ENCODE measurements around the gene PMVK.
A peak's percentile ranks its signal among the peaks of the same experiment; 100 is the strongest.
"Not testable (repeated sequence)": the region's sequence is repeated elsewhere in the genome, so short reads cannot be mapped to it uniquely, and the experiment has no call there.

PMVK gene

DNA sequence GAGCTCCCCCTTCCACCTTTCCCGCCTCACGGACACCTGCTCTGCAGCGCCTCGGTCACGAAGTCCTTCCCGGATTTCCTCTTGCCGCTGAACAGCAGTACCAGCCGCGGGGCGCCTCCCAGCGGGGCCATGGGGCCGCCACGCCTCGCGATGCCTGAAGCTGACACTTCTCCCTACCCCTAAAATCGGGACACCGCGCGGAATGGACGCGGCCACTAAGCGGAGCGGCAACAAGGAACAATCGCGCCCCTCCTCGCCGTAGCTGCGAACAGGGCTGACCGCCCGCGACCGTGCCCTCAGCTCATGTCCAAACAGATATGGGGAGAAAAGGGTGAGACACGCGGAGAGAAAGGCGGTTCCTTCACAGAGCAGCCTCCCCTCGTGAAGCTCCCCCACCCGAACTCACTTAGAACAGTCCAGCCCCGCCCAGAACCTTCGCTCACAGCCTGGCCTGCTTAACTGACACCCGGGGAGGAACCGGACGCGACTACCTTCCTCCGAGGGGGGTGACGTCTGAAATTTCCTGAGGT, at the start of gene PMVK:
TSS of gene PMVK (minus strand) at position 165 of the 530 bp plus-strand sequence. CDS start at position 131, 34 bp downstream.
- DNase-seq = peak; percentile 96

DNA sequence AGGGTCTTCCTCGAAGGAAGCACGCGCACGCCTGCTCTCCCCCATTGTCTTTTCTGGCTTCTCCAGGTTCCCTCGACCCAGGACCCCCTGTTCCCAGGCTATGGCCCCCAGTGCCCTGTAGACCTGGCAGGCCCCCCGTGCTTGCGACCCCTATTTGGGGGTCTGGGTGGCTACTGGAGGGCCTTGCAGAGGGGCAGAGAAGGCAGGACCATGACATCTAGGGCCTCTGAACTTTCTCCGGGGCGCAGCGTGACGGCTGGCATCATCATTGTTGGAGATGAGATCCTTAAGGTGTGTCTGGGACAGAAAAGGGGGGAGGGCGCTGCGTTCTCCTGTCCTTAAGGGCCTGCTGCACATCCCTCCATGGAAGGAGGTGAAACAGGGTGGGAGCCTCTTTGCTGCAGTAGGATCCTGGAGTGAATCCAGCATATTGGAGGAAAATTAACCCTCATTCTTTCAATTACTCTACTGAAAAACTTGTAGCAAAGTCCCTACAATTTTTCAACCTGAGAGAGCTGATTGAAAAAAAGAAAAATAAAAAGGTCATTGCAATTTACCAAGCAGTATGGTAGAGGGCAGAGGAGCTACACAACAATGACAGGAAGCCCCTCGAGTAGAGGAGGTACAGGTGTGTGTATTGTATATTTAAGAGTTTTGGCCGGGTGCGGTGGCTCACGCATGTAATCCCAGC, 47.4 kb upstream of the PMVK start:
- no peak for DNase-seq

GRCh38 chr1:154982897-154983648, 46.6 kb upstream of the PMVK start, which contains the start of gene FLAD1:
Gene FLAD1 (plus strand): TSS chr1:154983344. CDS start chr1:154983695, 351 bp downstream.
- DNase-seq = peak; percentile 97

DNA sequence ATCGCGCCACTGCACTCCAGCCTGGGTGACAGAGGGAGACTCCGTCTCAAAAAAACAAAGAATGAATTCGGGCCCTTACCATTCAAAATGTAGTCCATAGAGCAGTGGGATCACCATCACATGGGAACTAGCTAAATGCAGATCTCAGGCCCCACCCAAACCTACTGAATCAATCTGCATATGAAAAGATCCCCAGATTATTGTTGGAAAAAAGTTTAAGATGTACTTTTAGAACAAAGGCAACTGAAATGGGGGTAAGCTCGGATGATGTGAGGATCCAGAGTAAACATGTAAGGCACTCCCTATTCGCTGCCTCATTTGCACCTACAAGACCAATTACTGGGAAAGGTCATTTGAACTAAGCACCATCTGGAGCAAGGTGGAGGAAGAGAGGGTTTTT, 45.8 kb upstream of the PMVK start:
- DNase-seq = no peak

DNA sequence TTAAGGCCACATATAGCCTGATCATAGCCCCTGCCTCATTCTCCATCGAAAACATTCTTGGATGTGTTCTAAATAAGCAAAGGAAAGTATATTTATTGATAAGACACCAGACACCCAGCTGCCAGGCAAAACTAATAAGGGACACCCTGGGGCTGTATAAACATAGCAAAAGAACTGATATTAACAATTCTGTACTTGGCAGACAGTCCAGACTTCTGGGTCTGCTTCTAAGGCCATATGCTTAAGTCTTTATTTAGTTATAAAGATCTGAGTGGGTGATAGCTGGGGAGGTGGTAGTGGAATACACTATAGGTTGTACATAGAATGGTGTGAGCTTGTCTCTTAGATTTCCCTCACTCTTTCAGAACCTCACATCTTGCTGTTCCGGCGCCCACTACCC, 41.8 kb upstream of the PMVK start:
- no peak for DNase-seq

- not testable (repeated sequence) for DNase-seq
Measured at GRCh38 chr1:154977762-154978161, 41.2 kb upstream of the PMVK start.

GRCh38 chr1:154975409-154976059, 39.0 kb upstream of the PMVK start:
- peak; percentile 80 for DNase-seq

DNA sequence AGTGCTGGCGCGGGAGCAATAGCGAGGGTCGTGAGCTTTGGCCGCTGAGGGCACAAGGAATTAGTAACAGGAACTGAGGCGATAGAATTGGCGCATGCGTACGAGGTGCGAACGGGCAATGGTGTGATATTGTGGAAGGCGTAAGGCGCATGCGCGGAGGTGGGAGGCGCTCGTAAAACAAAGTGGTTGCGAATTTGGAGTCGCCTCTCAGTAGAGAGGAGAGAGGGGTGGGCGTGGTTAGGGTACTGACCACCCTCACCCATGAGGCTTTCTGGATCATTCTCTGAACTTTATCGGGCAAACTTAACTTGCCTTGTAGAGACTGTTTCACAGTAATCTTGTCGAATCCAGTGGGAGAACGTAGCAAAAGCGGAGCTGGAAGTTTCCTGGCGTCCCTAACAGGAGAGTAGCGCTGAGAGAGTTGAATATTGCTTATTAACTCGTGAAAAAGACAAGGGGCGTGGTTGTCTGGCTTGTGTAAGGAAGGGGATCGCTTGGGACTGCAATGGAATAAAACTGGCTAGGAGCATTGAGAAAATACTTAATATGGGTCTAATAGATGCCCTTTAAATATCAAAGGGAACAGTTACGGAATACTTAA, 38.4 kb upstream of the PMVK start:
- peak; percentile 96 for DNase-seq

GRCh38 chr1:154974102-154974807, 37.7 kb upstream of the PMVK start, which contains the start of gene CKS1B:
Gene CKS1B (plus strand): TSS chr1:154974681. CDS start chr1:154974746, 65 bp downstream.
- DNase-seq = peak; percentile 96

- DNase-seq = peak; percentile 97
Measured at GRCh38 chr1:154973344-154974101, 37.0 kb upstream of the PMVK start.

DNA sequence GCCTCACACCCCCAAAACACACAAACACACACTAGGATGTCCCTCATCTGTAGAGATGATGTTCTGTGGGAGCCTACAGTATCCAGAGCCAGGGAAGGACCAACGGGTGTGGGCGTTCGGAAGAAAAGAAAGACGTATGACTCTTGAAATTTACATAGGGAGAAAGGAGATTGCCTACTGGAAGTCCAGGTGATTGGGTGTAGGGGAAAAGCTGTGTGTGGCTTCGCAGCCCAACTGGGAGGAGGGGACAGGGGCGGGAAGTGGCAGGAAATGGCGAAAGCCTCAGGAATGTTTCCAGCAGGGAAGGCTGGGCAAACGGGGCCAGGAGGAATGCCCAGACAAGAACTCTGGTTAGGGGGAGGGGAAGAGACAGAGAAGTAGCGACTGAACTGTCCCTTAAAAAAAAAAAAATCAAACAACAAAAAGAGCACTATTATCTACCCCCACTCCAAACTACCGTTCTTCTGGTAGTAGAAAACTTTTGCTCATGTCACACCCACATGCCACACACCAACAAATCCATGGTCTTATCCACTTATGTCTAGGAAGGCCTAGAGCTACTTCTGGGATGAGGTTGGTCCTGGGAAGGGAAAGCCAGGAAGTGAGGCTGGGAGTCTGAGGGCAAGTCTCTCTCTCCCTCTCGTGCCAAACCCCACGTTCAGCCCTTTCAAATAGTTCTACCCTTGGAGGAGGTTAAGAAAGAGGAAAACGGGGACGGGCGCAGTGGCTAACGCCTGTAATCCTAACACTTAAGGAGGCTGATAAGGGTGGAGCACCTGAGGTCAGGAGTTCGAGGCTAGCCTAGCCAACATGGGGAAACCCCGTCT, 36.2 kb upstream of the PMVK start:
- no peak for DNase-seq

DNA sequence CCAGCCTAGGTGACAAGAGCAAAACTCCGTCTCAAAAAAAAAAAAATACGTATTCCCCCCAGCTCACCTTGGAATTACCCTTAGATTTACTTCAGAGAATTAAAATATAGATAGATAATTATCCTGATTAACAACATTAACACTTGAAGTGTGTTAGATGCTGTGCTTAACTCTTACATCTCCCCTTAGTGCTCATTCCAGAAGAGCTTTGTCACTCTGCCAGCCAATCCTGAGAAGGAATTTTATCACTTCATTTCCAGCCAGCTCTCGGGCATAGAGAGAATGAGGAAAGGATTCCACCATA, 35.6 kb upstream of the PMVK start:
- no peak for DNase-seq

GRCh38 chr1:154971341-154971998, 35.0 kb upstream of the PMVK start:
- no peak for DNase-seq

DNA sequence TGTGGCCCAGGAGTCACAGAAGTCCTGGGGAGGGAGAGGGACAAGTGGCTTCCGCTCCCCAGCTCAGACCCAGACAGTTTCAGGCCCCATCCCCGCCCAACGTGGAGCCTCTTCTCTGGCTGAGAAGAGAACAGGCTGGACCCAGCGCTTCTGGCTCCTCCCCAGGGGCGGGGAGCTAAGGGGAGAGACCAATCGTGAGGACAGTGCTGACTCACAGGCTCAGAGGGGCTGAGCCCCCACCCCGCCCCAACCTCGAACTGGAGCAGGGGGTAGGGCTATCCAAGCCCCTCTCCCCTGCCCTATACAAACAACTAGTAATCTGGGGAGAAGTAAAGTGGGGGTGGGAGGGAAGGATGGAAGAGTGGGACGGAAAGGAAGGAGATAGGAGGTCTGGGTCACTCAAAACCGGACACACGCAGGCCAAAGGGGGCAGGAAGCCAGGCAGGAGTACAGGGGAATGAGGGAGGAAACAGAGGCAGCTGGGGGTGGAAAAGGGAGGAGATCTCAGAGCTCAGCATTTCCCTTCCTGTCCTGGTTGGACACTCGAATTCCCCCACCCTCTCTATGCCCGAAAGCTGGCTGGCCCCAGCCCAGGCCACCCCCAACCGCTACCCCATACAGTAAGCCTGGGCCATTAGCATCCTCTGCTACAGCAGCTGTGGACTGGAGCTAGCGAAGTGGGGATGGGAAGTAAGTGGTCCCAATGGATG, 34.3 kb upstream of the PMVK start, which contains the start of gene SHC1:
TSS of gene SHC1 (minus strand) at position 117 of the 710 bp plus-strand sequence. CDS start 221 bp downstream, outside the sequence.
- DNase-seq = peak; percentile 72

DNA sequence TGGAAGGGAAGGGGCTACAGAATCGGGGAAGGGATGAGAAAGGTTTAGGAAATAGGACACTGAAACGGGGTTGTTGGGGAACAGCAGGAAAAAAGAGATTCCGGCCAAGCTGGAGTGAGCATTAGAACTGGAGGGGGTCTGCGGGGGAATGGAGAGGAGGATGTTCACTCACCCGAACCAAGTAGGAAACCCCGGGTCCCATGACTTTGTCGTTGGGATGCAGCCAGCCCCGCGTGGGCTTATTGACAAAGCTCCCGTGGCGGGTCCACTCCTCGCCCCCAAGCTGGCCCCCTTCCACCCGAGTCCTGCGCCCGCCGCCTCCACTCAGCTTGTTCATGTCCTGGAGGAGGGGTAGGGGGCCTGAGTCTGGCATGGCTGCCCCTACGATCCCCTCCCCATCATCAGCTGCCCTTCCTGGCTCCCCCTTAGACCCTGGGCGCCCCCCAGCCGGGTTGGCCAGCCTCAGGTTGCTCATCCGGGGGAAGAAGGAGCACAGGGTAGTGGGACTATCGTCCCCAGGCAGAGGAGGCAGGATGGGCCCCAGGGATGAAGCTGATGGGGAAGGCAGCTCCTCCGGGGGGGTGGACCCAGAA, 33.4 kb upstream of the PMVK start:
- DNase-seq = no peak

- DNase-seq = no peak
Measured at GRCh38 chr1:154969246-154969645, 32.7 kb upstream of the PMVK start.

- no peak for DNase-seq
Measured at GRCh38 chr1:154968731-154969130, 32.2 kb upstream of the PMVK start.

DNA sequence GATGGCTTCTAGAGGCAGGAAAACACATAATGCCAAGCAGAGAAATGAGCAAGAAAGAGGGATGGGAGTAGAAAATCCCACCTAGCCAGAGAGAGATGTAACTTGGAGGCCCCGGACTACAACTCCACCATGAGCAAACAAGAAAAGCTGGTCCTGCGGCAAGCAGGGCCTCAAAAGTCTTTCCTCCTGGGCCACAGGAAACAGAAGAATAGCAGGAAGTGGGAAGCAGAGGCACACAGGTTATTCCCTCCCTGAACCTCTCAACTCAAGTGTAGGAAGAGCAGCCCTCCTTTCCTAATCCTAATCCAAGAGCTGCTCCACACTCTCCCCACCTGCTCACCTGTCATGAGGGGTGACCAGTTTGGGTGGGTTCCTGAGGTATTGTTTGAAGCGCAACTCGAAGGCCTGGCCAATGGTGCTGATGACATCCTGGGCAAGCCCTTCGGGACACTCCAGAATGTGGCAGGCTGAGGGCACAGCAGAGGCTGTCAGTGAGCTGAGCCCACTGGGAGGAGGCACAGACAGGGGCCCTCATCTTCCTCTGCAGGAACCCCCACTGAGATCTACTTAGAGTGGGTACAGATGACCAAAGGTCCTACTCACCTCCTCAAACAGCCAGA, 30.9 kb upstream of the PMVK start:
- DNase-seq = no peak
